ENCODE data around the gene IFT52. TPM values are rescaled to one million over a fixed set of nuclear protein-coding genes. Genes with fewer than 3 reads are reported as not detected.

Gene IFT52
- total RNA-seq, 4 donors from 2014 or later, result 20.4 to 24.9 (median 22.4) TPM

GRCh38 chr20:43567477-43567876, 23.3 kb upstream of the IFT52 start:
- TF ChIP-seq, protein P1, sequence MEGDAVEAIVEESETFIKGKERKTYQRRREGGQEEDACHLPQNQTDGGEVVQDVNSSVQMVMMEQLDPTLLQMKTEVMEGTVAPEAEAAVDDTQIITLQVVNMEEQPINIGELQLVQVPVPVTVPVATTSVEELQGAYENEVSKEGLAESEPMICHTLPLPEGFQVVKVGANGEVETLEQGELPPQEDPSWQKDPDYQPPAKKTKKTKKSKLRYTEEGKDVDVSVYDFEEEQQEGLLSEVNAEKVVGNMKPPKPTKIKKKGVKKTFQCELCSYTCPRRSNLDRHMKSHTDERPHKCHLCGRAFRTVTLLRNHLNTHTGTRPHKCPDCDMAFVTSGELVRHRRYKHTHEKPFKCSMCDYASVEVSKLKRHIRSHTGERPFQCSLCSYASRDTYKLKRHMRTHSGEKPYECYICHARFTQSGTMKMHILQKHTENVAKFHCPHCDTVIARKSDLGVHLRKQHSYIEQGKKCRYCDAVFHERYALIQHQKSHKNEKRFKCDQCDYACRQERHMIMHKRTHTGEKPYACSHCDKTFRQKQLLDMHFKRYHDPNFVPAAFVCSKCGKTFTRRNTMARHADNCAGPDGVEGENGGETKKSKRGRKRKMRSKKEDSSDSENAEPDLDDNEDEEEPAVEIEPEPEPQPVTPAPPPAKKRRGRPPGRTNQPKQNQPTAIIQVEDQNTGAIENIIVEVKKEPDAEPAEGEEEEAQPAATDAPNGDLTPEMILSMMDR (IDR thresholded peaks at IDR 0.05; ENCODE audit: low read depth), result no peak

- TF ChIP-seq, protein P1 (IDR thresholded peaks at IDR 0.05; ENCODE audit: low read depth), result no peak
Measured at GRCh38 chr20:43568706-43569105, 22.0 kb upstream of the IFT52 start.

DNA sequence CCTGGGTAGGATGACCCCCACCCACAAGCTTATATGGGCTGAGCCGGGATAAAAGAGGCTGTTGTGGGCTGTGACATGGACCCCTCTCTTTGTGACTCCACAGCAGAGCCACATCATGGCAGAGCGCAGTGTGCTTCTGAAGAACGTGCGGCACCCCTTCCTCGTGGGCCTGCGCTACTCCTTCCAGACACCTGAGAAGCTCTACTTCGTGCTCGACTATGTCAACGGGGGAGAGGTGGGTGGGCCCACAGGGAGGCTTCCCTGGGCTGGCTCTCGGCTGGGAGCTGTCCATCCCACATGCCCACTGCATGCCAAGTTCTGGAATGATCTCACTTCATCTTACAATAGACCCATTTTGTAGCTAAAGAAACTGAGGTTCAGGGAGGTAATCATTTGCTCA, 21.5 kb upstream of the IFT52 start:
- TF ChIP-seq, protein P1 (IDR thresholded peaks at IDR 0.05; ENCODE audit: low read depth), result no peak

DNA sequence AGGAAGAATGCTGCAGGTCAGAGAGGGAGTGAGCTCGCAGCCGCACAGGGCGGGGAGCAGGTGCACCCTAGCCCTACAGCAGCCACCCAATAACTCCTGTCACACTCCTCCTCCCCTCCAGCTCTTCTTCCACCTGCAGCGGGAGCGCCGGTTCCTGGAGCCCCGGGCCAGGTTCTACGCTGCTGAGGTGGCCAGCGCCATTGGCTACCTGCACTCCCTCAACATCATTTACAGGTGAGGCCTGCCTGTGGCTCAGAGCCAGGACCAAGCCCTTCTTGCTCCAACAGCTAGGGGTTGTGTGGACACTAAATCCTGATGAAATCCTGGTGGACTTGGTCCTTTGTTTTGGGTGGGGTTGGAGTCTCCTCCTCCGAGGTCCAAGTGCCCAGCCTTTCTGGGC, 20.2 kb upstream of the IFT52 start:
- TF ChIP-seq, protein P1 (IDR thresholded peaks at IDR 0.05; ENCODE audit: low read depth), result no peak

GRCh38 chr20:43571310-43571709, 19.4 kb upstream of the IFT52 start:
- TF ChIP-seq, protein P1 (IDR thresholded peaks at IDR 0.05; ENCODE audit: low read depth), result no peak

- TF ChIP-seq, protein P1 (IDR thresholded peaks at IDR 0.05; ENCODE audit: low read depth), result no peak
Measured at GRCh38 chr20:43571771-43572170, 19.0 kb upstream of the IFT52 start.

DNA sequence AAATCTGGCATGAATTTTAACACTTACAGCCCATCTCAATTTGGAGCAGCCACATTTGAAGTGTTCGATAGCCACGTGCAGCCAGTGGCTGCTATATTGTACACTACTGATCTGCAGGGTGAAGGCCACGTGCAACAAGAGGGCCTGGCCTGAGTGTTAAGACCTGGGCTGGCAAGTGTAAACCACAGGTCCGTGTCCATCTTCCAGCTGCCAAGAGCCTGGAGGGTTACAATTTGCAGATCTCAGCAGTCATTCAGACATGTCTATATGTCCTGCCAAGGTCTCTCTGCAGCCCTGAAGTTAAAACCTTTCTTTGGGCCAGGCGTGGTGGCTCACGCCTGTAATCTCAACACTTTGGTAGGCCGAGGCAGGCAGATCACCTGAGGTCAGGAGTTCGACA, 17.8 kb upstream of the IFT52 start:
- TF ChIP-seq, protein P1 (IDR thresholded peaks at IDR 0.05; ENCODE audit: low read depth), result no peak
